Stimulated activated CD8-positive, alpha-beta memory T cell treated with anti-CD3 and anti-CD28 coated beads, Interleukin-2, amount 100 ng/mL, for 1 hour (primary cell): ENCODE results near the gene C15orf61.

Experiments used
- DNase-seq, 2 donors: peaks; one replicate each; pipeline ENCODE4 v3.0.0-alpha.2; 2020; ENCODE audit warnings: low read depth in 2 of 2

The C15orf61 gene

DNA sequence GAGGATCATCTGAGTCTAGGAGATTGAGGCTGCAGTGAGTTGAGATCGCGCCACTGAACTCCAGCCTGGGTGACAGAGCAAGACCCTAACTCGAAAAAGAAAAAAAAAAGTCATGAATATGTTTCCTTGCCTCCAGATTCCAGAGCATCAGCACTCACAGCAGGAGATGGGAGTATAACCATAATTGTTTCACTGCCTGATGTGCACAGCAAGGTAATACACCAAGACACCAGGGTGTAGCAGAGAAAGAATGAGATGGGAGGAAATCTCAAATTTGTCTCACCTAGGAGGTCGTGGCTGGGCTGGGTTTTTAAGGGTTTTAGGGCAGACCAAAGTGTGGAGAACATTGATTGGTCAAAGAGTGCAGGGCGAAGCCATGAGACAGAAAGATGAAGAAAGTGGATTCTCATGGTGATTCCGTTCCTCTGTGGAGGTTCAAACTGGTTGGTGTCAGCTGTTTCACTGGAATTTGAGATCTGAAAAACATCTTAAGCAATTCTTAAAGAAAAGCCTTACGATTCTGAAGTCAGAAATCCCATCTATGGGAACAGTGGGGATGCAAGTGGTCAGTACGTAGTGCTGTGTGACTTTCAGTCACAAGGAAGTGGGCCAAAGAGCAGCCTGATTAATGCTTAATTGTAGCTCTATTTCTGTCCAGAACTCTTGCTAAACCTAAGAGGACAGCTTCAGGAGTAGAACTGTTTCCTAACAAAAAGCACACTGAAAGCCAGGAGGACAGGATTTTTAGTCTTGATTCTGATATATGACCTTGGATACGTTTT is 7.8 kb upstream of the C15orf61 start:
- no peak for DNase-seq

DNA sequence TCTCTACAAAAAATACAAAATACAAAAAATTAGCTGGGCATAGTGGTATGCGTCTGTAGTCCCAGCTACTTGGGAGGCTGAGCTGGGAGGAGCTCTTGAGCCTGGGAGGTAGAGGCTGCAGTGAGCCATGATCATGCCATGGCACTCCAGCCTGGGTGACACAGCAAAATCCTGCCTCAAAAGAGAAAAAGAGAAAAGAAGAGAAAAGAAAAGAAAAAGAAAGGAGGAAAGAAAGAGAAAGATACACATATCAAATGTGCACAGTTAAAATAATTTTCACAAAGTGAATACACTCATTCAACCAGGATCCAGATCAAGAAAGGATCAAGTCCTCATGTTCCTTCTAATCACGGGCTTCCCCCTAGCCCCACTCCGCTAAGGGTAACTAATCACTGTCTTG is 5.8 kb upstream of the C15orf61 start:
- DNase-seq = no peak

DNA sequence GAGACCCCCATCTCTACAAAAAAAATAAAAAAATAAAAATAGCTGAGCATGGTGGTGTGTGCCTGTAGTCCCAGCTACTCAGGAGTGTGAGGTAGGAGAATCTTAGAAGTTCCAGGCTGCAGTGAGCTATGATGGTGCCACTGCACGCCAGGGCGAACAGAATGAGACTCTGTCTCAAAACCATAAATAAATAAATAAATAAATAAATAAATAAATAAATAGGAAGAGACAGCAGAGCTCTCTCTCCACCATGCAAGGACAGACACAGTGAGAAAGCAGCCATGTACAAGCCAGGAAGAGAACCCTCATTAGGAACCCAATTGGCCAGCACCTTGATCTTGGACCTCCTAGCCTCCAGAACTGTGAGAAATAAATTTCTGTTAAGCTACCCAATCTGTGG is 5.4 kb upstream of the C15orf61 start:
- DNase-seq = no peak

DNA sequence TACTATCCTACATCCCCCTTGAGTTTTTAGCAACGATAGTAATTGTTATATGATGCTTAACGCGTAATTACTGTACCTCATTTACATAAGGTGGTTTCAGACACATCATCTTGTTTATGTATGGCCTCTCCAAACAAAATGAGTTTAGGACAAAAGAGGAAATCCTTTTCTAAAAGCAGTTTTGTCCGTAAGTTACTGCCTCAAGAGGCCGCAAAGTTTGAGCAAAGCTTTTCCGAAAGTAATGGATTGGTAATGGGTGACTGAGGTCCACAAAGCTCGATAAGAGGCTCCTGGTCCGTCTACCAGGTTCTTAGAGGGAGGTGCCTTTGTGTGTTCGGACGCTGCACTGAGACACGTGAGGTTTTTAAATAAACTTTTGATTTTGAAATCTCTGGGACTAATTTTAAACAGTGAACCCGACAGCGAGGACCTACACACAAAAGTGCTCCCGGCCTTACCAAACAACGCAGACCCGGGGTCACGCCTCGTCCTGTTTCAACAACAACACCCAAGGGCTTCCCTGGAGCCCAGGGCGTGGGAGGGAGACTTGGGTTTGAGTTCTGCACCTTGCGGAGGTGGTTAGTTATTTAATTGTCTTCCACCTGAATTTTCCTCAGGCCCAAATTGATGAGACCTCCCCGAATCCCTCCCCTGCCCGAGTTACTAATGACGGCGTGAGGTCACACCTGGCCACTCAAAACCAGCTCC is 456 bp upstream of the C15orf61 start:
- DNase-seq = no peak

DNA sequence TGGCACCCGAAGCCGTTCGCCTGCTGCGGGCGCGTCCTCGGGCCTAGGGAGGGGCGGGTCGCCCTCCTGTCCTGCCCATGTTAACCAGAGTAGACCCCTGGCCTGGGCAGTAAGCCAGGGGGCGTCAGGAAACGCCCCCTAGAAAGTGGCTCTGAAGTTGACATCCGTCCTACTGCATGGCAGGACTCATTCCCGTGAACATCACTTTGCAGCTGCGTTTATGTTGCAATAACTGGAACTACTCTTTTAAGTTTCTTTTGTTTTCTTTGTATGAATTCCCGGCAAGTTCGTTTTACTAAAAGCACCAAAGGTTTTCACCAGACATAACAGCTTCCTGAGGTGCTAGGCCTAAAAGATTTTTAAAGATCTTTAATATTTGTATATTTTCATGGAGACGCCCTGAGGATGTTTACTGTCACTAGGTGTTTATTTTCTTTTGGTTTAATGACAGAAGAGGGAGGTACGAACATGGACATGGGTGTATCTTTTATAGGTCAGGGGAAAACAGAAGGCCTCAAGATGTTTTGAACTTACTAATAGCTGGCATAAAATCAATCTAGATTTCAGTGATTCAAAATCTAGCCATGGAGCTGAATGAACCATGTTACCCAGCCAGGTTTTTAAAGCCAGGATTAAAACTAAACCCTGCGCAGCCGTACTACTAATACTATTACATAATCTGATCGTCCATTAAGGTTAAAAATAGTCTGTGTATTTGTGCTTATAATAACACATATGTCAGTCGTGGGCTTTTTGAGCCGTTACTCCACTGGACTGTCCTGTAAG is 1.0 kb downstream of the C15orf61 start:
- DNase-seq = no peak

DNA sequence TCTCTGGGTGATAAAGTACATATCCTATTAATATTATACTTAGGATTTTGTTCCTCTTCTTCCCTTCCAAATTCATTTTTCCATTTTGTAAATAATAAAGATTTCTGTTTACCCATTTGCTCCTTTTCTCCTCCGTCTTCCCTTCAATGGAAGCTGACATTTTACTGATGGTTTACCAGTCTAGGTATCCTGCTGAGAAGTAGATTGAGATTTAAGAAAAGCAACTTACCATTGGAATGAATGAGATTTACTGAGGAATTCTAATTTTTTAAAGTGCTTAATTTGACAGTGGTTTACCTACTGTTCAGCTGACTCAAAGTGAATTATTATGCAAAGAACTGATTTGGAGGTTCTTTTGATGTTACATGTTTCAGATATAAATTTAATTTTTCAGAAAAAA is 2.4 kb downstream of the C15orf61 start:
- DNase-seq = no peak

DNA sequence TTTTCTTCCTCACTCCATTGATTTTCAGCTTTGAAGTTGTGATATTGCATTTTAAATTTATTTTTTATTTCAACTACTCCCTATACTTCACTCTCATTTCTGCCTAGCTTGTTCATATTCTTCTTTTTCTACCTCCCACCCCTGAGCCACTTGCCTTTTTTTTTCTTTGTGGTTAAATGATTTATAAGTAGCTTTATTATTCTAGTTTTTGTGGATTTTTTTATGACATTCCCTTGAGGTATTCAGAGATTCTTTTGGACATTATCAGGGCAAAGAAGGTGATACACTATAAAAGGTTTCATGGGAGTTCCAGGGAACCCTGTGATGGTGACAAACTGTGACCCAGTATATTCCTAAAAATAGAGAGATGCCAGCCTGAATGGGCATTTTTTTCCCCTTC is 3.3 kb downstream of the C15orf61 start:
- no peak for DNase-seq

DNA sequence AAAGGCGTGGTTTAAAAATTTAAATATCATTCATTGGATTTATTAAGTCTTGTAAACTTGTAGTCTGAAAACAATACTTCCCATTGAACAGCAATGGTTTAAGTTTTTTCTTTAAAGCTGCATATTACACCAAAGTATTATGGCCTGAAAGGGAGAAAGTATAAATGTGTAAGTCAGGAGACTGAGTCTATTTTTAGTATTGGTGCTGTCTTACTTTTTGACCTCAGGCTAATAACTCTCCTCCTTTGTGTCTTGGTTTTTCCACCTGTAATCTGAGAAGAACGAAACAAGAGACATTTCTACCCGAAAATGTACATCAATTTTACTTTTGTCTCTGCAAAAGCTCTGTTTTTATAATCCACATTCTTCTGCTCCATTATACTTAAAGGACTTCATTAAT is 7.6 kb downstream of the C15orf61 start:
- no peak for DNase-seq

DNA sequence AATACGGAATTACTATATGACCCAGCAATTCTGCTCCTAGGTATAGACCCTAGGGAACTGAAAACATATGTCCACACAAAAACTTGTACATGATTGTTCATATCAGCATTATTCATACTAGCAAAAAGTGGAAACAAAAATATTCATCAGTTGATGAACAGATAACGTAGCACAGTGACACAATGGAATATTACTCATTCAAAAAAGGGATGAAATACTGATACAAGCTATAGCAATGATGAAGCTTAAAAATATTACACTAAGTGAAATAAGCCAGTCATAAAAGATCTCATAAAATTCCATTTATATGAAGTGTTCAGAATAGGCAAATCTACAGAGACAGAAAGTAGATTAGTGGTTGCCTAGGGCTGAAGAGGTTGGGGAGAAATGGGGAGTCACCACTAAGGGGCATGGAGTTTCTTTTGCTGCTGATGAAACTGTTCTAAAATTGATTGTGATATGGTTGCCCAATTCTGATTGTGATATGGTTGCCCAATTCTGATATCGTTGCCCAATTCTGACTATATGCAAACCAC is 10.5 kb downstream of the C15orf61 start:
- no peak for DNase-seq

DNA sequence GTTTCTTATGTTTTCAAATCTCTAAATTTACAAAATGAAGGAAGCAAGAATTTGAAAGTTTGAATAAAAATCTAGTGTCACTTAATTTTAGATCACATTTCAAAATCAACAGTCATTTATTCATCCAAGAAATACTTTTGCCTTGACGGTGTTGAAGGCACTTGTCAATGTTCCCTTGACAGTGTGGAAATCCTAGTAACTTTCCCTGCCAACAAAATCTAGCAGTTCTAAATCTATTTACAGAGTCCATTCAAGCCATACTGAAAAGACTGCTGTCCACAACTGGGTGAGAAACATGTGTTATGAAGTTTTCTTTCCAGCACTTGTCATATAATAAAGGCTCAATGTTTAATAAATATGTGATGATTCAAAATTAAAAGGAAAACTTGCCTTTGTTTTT is 12.9 kb downstream of the C15orf61 start:
- DNase-seq = no peak

DNA sequence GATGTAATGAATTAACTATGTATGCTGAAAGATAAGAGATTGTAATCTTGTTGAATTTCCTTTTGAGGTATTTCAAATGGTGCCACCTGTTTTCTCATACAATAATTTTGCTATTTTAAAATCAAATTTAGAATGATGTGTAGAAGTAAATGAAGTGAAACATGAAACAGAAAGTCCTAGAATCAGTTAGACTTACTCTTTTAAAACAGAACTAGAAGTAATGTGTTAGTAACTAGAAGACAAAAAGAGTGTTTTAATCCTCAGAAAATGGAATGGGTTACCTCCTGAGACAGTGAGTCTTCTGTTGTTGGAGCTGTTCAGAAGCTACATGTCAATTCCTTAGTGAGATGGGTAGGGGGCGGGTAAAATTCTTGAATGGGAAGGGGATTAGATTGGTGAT is 13.4 kb downstream of the C15orf61 start:
- no peak for DNase-seq

DNA sequence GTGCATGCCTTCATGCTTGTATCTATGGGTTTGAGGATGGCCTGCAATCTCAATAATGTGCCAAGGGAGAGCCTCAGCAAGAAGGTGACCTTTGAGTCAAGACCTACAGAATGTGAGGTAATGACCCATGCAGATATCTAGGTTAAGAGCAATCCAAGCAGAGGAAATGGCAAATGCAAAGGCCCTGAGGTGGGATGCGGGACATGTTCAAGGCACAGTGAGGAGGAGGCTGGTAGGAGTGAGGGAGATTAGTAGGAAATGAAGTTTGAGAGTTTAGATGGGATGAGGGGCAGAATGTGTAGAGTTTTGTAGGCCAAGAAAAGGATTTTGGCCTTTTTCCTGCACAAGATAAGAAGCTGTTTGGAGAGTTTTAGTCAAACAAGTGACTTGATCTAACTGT is 16.8 kb downstream of the C15orf61 start:
- DNase-seq = no peak

DNA sequence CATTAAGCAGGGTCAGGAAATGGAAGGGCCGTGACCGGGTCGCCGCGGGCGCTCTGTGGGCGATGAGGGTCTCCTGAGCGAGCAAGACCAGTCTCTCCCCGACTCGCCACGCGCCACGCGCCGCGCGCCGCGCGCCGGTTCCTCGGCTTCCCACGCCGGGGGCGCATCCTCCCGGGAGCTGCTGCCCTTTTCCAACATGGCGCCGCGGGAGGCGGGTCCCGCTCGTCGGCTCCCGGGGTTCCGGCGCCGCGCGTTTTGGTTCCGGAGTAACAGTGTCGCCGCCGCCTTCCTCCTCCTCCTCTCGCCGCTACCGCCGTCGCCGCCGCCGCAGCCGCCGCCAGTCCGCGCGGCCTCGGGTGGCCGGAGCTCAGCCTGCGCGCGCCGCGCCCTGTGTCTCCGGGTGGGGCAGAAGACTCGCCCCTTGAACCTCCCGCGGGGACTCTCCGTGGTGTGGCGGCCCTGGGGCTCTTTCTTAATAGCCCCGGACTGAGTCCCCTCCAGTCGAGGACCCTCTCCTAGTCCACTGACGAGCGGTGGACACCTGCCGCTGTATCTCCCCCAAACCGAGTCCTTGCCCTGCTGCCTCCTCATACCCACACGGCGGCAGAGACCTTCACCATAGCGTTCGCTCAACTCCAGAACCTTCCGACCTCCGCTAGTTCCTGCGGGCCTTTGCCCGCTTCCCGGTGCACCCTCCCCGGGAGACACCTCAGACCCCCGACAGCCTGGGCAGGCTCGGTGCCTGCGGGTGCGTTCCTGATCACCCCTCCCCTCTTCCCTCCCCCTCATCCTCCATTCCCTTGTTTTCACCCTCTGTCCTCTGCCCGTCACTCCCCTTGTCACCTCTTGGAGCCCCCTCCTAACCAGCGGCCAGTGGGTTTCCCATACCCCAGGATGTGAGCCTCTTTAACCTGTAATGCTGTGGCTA is 21.8 kb downstream of the C15orf61 start, which contains the start of gene MAP2K5:
Gene MAP2K5 (plus strand): TSS at position 284 of the 928 bp plus-strand sequence. CDS start 633 bp downstream, at position 917.
- DNase-seq = peak; percentile 58 to 68

DNA sequence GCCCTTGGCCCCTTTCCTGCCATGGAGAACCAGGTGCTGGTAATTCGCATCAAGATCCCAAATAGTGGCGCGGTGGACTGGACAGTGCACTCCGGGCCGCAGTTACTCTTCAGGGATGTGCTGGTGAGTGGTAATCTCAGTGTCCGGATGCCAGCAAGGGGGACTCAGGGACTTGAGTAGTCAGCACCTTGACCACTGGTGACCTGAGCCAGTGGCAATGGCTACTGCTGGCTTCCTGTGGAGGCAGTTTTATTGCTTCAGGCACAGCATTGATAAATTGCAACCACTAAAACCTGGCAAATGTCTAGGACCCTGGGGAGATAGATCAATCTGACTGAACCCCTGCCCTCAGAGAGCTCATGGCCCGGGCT is 22.4 kb downstream of the C15orf61 start:
- no peak for DNase-seq

DNA sequence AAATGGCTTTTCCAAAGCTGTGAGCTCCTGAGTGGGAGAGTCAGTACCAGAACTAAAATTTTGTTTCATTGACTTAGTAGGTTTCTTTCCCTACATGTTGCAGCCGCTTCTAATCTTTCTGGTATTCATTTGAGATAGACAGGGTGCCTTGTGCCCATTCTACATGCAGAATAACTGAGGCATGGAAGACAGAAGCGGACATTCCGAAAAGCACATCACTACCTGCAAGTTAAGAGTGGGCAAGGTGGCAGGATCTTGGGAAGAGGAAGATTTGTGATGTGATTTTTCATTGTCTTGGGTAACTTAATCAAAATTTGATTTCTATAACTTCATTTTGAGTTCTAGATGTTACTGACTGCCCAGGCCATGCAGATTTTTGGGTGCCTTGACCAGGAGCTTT is 23.5 kb downstream of the C15orf61 start:
- no peak for DNase-seq

DNA sequence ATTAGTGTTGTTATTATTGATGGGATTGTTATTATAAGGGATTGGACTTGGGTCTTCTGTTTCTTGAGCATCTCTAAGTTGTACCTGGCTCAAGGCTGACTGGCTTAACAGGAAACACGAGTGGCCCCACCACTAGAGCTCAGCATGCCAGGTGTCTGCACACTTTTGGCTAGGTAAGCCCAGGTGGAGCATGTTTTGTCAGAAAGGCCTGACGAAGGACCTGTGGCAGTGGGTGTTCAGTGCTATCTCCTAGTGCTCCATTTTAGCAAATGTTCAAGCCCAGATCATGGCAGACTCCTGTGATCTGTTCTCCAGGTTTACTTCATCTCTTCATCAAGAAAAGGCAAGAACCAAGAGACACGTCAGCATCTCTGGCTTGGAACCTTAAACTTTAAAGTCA is 24.9 kb downstream of the C15orf61 start:
- DNase-seq = no peak

DNA sequence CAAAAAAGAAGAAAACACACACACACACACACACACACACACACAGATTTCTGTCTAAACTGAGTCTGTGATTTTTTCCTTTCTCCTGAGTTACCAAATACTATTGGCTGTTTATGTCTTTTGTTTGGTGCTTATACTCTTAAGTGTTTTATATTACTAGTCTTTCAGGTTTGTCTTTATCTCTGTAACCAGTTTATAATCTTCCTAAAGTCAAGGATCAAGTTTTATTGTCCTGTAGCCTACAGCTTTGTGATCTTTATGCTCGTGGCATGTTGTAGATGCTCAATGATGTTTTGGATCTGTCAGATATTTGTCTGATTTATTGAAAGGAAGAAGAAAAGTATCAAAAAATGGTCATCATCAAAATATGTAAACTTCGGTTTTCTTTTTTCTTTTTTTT is 26.1 kb downstream of the C15orf61 start:
- DNase-seq = no peak

DNA sequence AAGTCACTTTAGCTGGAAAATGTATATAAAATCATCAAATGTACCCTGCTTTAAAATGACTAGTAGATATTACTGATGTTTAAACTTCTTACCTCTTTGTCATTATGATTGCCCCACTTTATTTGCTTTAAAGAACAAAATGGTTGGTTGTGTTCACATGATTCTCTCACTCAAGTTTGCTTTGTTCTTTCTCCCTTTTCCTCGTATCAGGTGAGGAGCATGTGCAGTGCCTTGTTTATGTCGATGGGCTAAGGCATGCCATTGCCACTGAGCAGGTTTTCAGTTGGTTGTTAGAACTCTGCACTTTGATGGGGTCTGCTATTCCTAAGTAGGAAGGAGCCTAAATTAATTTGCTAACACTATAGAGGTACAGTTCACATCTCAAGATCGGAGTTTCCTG is 26.9 kb downstream of the C15orf61 start:
- DNase-seq = no peak

DNA sequence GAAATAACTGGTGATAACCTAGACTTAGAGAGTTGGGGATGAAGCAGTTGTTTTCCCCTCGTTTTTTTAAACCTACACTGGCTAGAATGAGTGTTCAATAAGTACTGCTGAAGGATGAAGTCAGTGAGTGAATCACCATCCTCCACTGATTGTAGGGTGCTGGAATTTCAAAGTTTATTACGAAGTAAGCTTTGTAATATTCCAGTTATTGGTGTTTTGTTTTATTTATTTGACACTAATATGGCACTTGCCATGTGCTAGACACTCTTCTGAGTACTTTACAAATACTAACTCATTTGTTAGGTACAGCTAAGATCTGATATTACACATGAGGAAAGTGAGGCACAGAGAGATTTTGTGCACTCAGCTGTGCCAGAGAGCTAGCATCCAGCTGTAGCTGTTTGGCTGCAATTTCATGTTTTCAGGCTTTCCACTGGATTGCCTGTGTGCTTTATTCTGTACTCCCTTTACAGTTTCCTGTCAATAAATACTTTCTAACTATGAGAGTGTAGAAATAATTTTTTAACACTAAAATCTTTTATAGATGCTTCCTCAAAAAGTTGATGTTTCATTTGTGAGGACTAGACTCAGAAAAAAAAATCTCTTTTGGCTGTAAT is 27.4 kb downstream of the C15orf61 start:
- DNase-seq = no peak

DNA sequence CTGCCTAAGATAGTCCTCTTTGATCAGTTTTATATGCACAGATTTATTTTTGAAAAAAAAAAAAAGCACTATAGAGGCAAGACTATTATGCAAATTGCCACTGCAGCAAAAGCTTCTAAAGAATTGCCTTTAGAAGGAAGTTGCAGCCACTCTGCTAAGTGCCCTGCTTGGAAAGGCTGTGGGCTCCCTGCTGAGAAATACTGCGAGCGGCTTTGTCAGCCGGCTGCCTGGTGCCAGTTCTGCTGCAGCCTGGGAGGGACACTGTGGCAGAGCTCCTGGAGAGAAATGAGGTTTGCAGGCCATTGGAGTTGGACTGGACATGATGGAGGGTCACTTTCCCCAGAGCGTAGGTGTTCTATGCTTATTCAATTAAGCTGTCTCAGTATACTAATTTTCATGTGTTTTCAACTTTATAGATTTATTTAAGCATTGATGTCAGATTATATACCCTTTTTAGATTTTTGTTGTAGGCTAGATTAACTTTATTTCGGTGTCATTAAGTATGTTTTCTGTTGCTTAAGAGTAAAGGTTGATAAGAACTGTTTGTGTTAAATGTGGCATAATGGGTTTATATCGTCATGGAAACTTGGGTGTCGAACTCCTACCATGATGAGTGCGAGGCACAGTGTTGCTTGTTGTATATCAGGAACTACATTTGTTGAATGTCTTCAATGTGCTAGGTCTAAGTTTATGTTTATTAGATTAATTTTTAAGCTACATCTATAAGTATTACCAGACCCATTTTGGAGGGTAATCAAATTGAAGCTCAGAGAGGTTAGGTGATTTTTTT is 28.1 kb downstream of the C15orf61 start:
- DNase-seq = no peak
